ENCODE results near the gene RAB5IF.
"Not testable (repeated sequence)": the region's sequence is repeated elsewhere in the genome, so short reads cannot be mapped to it uniquely, and the experiment has no call there.

The RAB5IF gene

DNA sequence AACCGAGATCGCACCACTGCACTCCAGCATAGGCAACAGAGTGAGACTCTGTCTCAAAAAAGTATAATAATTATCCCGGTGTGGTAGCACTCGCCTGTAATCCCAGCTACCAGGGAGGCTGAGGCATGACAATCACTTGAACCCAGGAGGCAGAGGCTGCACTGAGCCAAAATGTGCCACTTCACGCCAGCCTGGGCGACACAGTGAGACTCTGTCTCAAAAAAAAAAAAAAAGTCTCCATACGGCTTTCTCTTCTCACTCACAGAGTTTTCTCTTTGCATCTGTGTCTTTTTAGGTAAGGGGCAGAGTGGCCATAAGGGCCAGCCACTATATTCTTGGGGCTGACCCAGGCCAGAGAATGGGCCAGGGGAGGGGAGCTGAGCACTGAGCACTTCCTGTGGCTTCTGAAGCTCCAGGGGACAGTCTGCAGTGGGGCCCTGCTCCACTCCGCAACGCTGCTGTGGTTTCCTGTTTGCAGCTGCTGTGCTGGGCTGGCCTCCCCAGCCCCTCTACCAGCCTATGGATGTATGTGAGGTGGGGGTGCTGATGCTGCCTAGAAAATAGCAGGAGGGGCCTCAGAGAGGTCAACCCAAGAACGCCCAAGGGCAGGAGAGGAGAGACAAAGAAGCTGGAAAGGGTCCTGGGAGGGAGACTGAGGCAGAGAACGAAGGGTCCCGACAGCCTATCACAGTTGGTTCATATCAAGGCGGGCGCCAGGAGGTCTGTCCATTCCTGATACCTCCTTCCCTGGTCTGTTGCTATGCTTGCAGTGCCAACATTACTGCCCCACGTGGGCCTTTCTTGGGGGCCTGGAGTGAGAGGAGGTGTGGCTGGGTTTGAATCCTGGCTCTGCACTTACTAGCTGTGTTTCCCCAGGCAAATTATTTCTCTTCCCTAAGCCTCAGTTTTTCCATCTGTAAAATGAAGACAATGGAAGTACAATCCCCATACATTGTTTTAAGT, 24.4 kb downstream of the RAB5IF start:
- no peak for DNase-seq (ENCODE audit: low read depth in 3 of 3)

DNA sequence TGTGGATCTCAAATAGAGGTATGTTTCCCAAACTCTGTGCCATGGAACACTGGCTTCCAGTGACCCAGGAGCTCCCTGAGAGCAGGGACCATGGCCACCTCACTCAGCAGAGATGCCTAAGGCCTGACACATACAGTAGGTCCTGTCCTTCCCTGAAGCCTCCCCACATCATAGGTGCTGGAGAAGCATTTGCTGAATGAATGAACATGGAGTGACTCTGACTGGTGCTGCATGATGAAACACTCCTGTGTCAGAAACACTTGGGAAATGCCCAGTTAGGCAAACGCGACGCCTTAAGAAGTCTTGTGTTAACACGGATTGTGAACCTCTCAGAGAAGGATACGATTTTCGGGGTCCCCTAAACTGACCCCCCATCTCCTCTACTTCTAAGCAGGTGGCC, 26.1 kb downstream of the RAB5IF start:
- DNase-seq (ENCODE audit: low read depth in 3 of 3) = no peak

DNA sequence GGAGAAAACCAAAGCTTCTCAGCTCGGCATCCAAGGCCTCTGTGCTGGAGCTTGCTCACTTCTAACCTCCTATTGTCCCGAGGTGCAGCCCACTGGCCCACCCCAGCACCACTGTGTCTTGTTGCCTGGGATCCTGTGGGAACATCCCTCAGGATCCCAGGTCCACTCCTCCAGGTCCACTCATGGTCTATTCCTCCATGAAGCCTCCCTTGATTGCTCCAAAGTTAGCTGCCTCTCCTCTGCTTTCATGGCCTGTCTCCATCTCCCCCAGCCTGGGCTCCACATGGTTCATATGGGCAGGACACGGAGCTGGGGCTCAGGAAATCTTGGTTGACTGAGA, 26.5 kb downstream of the RAB5IF start:
- DNase-seq (ENCODE audit: low read depth in 3 of 3) = no peak

DNA sequence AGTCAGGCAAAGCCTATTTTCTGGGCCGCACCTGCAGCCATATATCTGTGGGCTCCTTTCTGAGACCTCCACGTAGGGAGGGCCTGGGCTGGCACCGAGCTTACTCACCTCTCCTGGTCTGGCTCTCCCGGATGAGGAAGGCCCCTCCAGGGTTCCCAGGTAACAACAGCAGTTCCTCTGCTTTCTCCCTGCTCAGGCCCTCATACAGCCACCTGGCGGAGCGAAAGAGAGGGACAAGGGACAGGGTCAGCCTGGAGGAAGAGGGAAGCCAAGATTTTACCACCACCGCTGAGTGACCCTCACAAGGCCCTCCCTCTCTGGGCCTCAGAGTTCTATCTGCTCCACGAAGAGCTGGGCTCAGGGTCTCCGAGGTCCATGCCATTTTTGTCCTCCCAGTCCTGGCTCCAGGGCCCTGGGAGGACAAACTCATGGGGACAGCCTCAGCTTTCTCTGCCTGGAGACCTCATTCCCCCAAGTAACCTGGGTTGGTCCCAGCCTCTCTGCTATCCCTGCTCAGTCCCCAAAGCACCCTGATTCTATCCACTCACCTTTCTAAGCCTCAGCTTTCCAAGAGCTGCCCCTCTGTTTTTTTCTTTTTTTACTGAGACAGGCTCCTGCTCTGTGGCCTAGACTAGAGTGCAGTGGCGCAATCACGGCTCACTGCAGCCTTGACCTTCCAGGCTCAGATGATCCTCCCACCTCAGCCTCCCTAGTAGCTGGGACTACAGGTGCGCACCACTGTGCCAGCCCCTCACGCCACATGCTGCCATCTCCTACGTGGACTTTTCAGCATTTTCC, 27.1 kb downstream of the RAB5IF start:
- no peak for DNase-seq (ENCODE audit: low read depth in 3 of 3)

DNA sequence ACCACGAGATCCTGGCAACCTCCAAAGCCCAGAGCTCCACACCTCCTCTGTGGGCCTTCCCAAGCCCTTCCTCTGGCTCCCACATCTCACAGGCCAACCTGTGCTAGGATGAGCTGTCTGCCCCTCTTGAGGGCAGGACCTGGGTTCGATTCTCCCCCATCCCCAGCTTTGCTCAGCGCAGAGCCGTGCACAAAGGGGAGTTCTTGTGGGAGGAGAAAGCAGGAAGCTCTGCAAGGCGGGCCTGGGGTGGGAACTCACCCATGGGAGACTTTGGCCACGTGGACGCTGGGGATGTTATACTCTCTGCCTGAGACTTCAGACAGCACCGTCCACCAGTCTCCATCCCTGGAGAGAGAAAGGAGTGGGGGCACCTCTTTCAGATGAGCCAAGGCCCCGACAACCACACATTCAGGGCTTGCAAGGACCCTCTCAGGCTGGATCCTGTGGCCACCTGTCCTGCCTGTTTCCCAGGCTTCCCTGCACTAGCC, 27.8 kb downstream of the RAB5IF start:
- no peak for DNase-seq (ENCODE audit: low read depth in 3 of 3)

DNA sequence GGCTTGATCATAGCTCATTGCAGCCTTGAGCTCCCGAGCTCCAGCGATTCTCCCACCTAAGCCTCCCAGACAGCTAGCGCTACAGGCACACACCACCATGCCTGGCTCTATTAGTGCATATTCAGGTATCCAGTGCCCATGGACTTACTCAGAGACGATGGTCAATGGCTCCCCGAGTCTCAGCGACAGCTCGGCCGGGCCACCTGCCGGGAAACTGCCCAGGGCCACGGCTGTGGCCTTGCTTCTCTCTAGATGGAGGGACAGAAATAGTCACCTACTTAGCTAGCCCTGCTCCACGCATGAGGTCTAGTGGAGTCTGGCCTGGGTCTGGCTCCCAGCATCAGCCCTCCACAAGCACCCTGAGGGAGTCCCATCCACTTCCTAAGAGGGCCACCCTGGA, 28.8 kb downstream of the RAB5IF start:
- DNase-seq (ENCODE audit: low read depth in 3 of 3) = no peak

DNA sequence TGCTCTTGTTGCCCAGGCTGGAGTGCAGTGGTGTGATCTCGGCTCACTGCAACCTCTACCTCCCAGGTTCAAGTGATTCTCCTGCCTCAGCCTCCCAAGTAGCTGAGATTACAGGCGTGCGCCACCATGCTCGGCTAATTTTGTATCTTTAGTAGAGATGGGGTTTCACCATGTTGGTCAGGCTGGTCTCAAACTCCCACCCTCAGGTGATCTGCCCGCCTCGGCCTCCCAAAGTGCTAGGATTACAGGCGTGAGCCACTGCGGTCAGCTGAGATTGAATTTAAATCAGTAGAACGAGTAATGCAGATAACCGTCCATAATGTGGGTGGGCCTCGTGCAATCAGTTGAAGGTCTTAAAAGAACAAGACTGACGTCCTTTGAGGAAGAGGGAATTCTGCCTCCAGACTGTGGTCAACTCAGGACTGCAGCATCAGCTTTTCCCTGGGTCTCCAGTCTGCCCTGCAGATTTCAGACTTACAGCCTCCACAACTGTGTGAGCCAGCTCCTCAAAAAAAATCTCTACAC, 33.4 kb downstream of the RAB5IF start:
- not testable (repeated sequence) for DNase-seq (ENCODE audit: low read depth in 3 of 3)

DNA sequence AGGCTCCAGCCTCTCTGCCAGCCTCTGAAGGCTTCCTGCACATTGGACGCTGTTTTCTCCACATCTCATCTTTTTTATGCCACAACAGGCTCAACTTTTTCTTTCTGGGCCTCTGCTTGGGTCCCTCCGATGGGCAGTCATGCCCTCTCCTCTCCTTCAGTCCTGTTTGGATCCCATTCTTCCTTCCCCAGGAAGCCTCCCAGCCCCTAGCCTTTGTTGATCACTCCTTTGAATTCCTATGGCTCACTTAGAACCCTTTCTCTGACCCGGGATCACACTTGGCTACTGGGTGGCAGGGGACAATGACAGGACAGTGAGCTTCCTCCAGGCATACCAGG, 35.9 kb downstream of the RAB5IF start:
- DNase-seq (ENCODE audit: low read depth in 3 of 3) = no peak

DNA sequence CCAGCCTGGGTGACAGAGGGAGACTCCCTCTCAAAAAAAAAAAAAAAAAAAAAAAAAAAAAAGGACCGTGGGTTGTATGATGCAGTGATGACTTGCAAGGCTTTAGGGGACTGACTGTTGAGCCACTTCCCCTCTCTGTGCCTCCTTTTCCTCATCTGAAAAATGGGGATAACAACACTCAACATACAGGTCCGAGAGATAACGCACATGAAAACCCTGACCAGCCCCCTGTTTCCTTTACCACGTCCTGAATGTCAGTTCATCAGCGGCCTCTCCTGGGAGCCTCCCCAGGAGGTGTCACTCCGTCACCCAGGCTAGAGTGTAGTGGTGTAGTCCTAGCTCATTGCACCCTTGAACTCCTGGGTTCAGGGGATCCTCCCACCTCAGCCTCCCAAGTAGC, 36.6 kb downstream of the RAB5IF start:
- no peak for DNase-seq (ENCODE audit: low read depth in 3 of 3)

DNA sequence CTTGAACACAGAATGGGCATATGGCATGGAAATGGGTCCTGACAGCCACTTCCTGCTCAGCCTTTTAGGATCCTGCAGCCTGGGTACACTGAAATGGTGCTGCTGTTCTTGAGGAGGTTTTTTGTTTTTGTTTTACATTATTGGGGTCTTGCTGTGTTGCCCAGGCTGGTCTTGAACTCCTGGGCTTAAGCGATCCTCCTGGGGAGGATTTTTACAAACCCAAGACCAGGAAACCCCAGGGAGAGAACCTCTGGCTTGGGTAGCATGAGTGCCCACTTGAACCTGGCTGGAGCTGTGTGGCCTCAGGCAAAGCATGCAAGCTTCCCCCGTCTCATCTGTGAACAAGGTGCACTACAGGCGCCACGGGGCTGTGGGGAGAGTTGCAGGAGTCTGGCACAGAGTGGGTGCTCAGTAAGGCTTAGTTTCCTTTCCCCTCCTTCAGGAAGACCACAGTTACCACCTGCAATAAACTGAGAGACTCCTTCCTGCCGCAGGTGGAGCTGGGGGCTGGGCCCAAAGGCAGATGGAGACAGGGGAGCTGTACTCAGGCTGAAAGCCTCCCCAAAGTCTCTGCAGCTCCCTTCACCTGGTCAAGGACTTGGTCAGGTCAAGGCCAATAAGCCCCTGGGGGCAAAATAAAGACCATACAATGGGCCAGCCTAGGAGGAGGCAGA, 38.6 kb downstream of the RAB5IF start:
- peak; percentile 32 to 44 (median 40) for DNase-seq (ENCODE audit: low read depth in 3 of 3)

DNA sequence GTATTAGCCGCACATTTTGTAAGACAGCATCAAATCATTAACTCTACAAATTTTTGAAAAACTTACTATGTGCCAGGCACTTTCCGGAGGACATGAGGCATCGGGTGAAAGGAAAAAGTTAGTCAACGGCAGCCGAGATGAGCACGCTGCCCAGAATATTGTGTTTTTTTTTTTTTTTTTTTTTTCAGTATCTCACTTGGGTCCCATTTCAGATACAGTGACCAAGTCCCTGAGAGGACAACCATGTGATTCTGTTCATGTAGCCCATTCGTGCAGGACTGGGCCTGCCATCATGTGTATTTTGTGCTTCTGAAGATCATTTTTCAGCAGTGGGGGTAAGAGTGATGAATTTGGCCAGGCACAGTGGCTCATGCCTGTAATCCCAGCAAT, 39.1 kb downstream of the RAB5IF start:
- DNase-seq (ENCODE audit: low read depth in 3 of 3) = peak; percentile 23 to 51 (median 38)

DNA sequence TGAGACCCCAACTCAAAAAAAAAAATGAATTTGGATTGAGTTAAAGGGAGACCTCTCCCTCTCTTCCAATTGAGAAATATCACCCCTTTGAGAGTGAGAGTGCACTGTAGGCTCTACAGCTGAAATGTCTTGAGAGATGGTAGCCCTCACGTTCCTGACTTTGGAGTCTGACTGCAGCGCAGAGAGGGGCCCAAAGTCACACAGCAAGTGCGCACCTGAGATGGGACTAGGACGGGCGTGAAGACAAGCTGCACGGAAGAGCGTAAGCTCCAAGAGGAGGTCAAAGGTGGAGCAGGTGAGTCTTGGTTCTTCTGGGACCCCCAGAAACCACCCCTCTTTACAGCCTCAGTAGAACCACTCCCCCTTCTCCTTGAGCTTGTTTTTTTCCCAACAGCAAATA, 39.8 kb downstream of the RAB5IF start:
- DNase-seq (ENCODE audit: low read depth in 3 of 3) = no peak

DNA sequence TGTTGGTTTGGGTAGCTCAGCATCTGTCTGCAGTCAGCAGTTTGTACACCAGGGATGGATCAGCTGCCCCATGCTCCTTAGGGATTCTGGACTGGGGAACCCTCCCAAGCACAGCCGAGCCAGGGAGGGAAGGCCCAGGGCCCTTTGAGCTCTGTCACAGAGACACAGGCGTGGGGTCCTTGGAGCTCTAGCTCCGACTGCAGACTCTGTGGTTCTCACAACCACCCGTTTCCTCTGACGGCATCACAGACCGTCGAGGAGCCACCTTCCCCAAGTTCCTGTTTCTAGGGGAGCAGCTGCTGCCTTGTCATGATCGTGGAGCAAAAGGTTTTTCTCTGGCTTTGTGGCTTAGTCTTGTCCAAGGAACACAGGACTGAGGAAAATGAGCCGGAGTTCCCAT, 40.4 kb downstream of the RAB5IF start, which contains the start of gene SLA2:
Gene SLA2 (minus strand): TSS at position 199 of the 400 bp plus-strand sequence. CDS start 4,861 bp downstream, outside the sequence.
- DNase-seq (ENCODE audit: low read depth in 3 of 3) = peak; percentile 32 to 40 (median 33)

DNA sequence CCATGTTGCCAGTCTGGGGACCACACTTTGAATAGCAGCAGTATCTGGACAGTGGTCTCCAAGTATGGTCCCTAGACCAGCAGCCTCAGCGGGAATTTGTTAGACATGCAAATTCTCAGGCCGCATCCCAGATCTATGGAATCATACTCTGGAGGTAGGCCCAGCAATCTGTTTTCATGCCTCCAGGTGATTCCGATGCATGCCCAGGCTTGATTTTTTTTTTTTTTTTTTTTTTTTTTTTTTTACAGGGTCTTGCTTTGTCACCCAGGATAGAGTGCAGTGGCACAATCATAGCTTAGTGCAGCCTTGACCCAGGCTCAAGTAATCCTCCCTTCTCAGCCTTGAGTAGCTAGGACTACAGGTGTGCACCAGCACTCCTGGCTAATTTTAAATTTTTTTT, 41.1 kb downstream of the RAB5IF start:
- no peak for DNase-seq (ENCODE audit: low read depth in 3 of 3)

DNA sequence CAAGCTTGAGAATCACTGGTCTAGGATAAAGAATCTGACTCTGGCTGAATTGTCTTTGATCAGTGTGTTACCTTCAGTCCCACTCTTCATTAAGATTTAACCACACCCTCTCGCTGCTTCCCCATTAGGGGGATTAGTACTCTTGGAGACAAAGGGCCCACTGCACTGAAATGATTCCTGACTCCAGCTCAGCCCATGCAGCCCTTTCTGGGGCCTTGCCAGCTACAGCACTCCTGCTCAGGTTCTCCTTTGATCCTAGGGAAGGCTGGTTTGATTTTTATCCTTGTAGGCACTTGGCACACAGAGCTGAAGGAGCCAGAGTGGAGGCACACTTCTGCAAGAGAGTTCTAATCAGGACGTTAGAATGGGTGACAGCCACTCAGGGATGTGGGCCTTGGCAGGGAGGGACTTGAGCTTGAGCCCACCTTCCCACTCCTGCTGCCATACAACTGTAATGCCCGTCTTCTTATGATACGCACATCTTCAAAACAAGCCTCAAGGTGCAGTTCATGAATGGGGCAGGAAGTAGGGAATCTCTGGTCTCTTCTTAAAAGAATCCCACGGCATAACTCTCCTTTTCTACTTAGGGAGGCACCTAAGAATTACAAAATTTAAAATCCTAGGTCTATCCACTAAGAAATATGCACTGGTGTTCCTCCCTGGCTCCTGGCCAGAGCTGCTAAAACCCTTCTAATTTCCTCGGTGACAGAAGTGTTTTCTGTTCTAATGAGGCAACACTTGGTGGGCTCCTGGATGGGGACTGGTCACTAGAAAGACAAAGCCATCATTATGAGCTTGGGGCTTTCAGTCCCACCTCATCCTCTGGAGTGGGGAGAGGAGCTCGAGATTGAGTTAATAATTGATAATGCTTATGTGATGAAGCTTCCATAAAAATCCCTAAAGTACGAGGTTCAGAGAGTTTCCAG, 41.9 kb downstream of the RAB5IF start:
- DNase-seq (ENCODE audit: low read depth in 3 of 3) = no peak

DNA sequence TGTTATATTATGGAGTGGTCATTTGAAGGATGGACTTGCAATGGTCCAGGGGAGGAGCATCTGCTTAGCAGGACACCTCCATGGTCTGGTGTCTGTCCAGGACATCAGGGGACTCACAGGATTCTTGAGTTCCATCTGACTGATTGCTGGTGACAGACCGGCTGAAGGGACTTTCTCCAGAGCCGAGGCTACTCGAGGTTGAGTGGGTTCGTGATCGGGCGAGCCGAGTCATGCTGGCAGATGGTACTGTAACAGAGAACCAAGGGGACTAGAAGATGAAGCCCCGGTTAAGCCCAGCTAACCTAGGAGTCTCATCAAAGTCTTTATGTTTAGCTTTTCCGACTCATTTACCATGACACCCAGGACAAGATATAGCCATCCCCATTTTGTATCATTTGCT, 47.9 kb downstream of the RAB5IF start:
- DNase-seq (ENCODE audit: low read depth in 3 of 3) = no peak

DNA sequence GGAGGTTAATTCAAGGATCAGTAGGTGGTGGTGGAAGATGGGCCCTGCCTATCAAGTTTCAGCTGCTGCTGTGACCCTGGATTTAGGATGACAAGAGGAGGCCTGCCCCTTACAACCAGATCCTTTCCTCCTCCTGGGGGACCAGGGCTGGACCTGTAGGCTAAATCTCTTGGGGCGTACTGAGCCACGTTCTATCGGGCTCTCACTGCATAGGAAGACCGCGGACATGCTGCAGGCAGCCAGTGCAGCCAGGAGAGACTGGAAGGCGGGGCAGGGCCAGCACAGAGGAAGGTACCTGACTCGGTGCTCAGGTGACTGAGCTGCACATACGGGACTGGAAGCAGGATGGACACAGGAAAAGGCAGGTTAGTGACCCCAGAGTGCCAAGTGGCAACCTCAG, 48.9 kb downstream of the RAB5IF start:
- no peak for DNase-seq (ENCODE audit: low read depth in 3 of 3)

DNA sequence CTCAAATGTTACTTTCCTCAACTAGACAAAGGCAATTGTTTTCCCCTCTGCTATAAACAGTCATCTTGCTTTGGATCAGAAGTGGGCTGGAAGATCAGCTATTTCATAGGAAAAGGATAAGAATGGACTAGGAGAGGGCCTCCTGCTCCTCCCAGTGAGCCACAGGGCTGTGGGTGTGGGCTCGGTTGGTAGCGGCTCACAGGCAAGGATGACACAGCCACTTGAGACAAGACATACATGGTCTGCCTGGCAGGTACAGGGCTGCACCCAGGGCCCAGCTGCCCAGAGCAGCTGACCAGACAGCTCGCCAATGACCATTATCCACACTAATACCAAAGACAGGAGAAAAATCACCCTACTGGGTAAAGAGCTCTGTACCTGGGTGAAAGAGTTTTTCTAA, 49.4 kb downstream of the RAB5IF start:
- DNase-seq (ENCODE audit: low read depth in 3 of 3) = no peak

DNA sequence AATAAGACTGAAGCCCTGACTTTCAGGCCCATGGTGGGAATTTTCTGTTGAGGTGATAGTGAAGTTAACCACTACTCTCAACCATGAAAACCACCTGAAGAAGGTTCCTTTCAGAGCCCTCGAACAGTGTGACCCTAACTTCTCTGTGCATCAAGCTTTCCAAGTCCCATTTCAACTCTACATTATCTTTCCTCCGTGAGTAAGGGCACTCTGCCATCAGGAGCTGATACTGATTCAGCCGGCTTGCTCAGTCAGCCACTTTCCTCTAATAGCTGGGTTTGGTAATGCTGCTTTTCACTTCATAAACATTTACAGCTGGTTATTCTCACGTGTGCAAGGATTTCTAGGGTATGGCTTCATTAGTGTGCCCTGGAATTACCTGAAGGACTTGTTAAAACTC, 51.2 kb downstream of the RAB5IF start:
- no peak for DNase-seq (ENCODE audit: low read depth in 3 of 3)

DNA sequence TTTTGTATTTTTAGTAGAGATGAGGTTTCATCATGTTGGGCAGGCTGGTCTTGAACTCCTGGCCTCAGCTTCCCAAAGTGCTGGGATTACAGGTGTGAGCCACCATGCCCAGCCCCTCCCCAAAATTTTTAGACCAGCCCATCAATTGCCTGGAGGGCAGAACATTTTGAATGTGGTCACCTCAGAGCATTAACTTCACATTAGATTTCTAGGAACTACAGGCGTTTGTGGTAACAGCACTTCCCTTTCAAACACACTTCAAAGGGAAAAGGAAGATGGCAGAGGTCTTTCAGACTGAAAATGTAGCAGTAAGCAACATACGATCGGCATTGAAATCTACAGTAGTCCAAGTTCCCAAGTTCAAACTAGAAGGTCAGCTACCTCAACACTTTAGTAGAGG, 52.7 kb downstream of the RAB5IF start:
- no peak for DNase-seq (ENCODE audit: low read depth in 3 of 3)

All from stimulated activated CD4-positive, alpha-beta T cell treated with anti-CD3 and anti-CD28 coated beads, TNF-alpha, amount 100 ng/mL, for 4 hours (primary cell).